ENCODE results near the gene SPTBN4.

Gene SPTBN4

GRCh38 chr19:40529093-40529954 lies 62.5 kb downstream of the SPTBN4 start (continued):
- TF ChIP-seq ATF2 (tag by site-specific recombination; IDR thresholded peaks at IDR 0.05; ENCODE audit: low read depth) (no peak), ZNF76 (tag by site-specific recombination; IDR thresholded peaks at IDR 0.05; ENCODE audit: borderline replicate concordance, low read depth) (peak; percentile 53; the same call in 1 of the 2 replicates), BCL6B (tag by site-specific recombination; IDR thresholded peaks at IDR 0.05) (no peak), GLIS2 (tag by site-specific recombination; IDR thresholded peaks at IDR 0.05) (peak; percentile 85), ZNF785 (tag by site-specific recombination; IDR thresholded peaks at IDR 0.05) (0 out of 2 replicates have a peak, but pooled peaks have one; percentile 7), ZNF596 (tag by site-specific recombination; IDR thresholded peaks at IDR 0.05) (peak; percentile 93), PBX3 (CRISPR knock-in tag; IDR thresholded peaks at IDR 0.05) (peak; percentile 42; the same call in 1 of the 2 replicates), ZBTB44 (tag by site-specific recombination; IDR thresholded peaks at IDR 0.05) (no peak), ZEB2 (tag by site-specific recombination; IDR thresholded peaks at IDR 0.05) (peak; percentile 84), ZNF488 (tag by site-specific recombination; IDR thresholded peaks at IDR 0.05) (no peak), ZNF600 (tag by site-specific recombination; IDR thresholded peaks at IDR 0.05) (no peak), KLF10 (tag by site-specific recombination; IDR thresholded peaks at IDR 0.05) (no peak; the same call in 1 of the 2 replicates), ZNF639 (tag by site-specific recombination; IDR thresholded peaks at IDR 0.05) (0 out of 2 replicates have a peak, but pooled peaks have one; percentile 21), HIC1 (tag by site-specific recombination; IDR thresholded peaks at IDR 0.05) (peak; percentile 39; the same call in 1 of the 2 replicates), ZNF449 (tag by site-specific recombination; IDR thresholded peaks at IDR 0.05) (no peak), ZNF280D (tag by site-specific recombination; IDR thresholded peaks at IDR 0.05) (no peak), ZNF2 (tag by site-specific recombination; IDR thresholded peaks at IDR 0.05) (peak; percentile 21; the same call in 1 of the 2 replicates), ZNF335 (tag by site-specific recombination; conservative IDR thresholded peaks at IDR 0.05) (peak; percentile 65), ZNF350 (tag by site-specific recombination; IDR thresholded peaks at IDR 0.05) (no peak), SP2 (tag by site-specific recombination; IDR thresholded peaks at IDR 0.05) (peak; percentile 71), ZNF426 (tag by site-specific recombination; IDR thresholded peaks at IDR 0.05) (no peak), ZNF585B (tag by site-specific recombination; IDR thresholded peaks at IDR 0.05) (no peak), ZNF629 (tag by site-specific recombination; IDR thresholded peaks at IDR 0.05) (peak; percentile 48)

All from HEK293 (cell line).